Activated T-helper 9 cell treated with anti-CD3 and anti-CD28 coated beads, Interleukin-2, amount 50 U/mL, for 16 hours (primary cell): ENCODE data around the gene MED15.
"Not testable (repeated sequence)": the region's sequence is repeated elsewhere in the genome, so short reads cannot be mapped to it uniquely, and the experiment has no call there.

Experiments
- DNase-seq: peaks from one replicate; pipeline ENCODE4 v3.0.0-alpha.2; 2020; ENCODE audit warnings: low read depth

Gene MED15

GRCh38 chr22:20602609-20603164 lies 95.3 kb downstream of the MED15 start:
- no peak for DNase-seq

GRCh38 chr22:20604092-20604747 lies 96.8 kb downstream of the MED15 start:
- DNase-seq = no peak

GRCh38 chr22:20604776-20605221 lies 97.4 kb downstream of the MED15 start:
- no peak for DNase-seq

- DNase-seq = no peak
Observed at GRCh38 chr22:20605328-20605727, 97.9 kb downstream of the MED15 start.

- peak; percentile 44 for DNase-seq
Observed at GRCh38 chr22:20606041-20606783, 98.8 kb downstream of the MED15 start.

GRCh38 chr22:20606784-20607128 lies 99.3 kb downstream of the MED15 start:
- DNase-seq = no peak

- DNase-seq = no peak
Observed at GRCh38 chr22:20607157-20607907, 99.9 kb downstream of the MED15 start.

GRCh38 chr22:20610243-20610686 lies 102.9 kb downstream of the MED15 start:
- no peak for DNase-seq

- no peak for DNase-seq
Observed at GRCh38 chr22:20610757-20611156, 103.3 kb downstream of the MED15 start.

GRCh38 chr22:20611418-20611817 lies 104.0 kb downstream of the MED15 start:
- DNase-seq = no peak

- DNase-seq = no peak
Observed at GRCh38 chr22:20613301-20613700, 105.9 kb downstream of the MED15 start.

GRCh38 chr22:20615021-20615420 lies 107.6 kb downstream of the MED15 start:
- DNase-seq = no peak

GRCh38 chr22:20615533-20616450 lies 108.4 kb downstream of the MED15 start:
- DNase-seq = no peak

GRCh38 chr22:20616451-20617043 lies 109.1 kb downstream of the MED15 start:
- DNase-seq = no peak

- no peak for DNase-seq
Observed at GRCh38 chr22:20618488-20618887, 111.1 kb downstream of the MED15 start.

GRCh38 chr22:20619045-20619892 lies 111.9 kb downstream of the MED15 start:
- DNase-seq = no peak

GRCh38 chr22:20619893-20620194 lies 112.4 kb downstream of the MED15 start:
- DNase-seq = not testable (repeated sequence)

- DNase-seq = no peak
Observed at GRCh38 chr22:20621162-20621561, 113.8 kb downstream of the MED15 start.

- no peak for DNase-seq
Observed at GRCh38 chr22:20622650-20623339, 115.4 kb downstream of the MED15 start.

- no peak for DNase-seq
Observed at GRCh38 chr22:20624161-20624616, 116.8 kb downstream of the MED15 start.
